ENCODE data around the gene SLC1A3.

SLC1A3 gene

DNA sequence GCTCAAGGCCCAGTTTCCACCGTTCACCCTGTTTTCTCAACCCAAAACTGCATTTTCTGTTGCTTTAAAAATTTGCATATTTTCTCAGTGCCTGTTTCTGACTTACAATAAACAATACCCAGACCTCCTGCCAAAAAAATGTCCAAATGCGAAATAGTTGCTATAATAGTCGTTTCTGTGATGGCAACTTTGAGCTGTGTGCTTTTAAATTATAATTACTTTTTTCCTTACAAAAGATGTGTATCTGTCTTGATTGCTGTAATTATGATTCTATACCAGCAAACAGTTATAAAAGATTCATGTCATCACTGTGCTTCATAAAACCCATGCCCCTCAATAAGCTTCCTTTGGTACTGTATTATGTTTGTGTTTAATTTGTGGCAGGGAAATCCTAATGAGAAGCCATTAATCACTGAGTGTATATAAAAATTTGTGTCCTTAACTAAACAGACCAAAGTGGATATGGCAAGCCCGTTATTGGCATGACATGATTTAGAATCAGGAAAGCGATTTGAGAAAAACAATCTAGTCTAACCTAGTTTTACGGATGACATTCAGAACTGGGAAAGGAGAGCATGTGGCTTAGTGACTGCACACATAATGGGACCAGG, 5.4 kb upstream of the SLC1A3 start:
- DNase-seq: no peak

DNA sequence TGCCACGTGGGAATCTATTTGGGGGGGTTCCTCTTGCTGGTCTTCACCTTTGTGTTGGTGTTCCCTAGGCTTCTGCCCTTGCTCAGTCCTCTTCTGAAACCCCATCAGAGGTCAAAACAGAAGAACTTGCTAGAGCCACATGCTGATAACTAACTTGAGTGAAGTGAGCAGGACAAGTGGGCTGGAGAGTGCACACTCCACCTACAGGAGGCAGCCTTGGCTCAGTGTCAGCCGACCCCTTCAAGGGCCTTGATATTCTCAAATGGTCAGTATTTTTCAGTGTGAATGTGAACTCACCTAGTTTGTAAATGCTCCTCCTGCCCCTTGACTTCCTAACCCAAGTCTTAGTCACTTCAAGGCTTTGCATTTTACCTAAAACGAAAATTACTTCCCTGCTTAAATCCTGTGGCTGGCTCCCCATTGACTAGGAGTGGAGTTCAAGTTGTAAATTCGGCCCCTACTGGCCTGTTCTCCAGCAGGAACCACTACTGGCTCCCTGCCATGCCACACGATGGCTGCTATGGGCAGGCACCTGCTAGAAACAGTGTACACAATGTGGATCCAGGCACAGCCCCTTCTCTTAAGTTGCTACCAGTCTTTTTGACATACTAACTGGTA, 3.6 kb upstream of the SLC1A3 start:
- no peak for DNase-seq

- no peak for DNase-seq
Measured at GRCh38 chr5:36605241-36605640, 1.2 kb upstream of the SLC1A3 start.

- no peak for DNase-seq
Measured at GRCh38 chr5:36606036-36606427, 374 bp upstream of the SLC1A3 start.

DNA sequence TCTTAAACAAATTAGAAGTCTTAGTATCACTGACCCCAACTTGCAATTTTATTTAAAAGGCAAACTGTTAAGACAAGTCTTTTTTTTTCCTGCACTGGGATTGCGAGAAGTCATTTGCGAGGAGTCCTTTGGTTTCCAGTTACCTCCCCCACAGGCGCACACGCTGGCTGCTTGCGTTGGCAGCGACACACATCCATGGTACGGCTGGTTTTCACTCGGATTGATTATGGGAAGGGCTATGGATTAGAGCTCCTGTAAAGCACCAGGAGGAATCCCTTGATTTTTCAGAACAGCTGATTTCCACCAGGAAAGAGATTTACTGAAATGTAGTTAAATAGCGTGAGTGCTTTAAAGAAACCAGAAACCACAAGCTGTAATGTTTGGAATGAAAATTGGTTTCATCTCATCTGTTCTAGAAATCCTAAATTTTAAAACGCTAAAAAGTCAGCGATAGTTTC, 737 bp downstream of the SLC1A3 start:
- DNase-seq: no peak

GRCh38 chr5:36607838-36608783, 1.7 kb downstream of the SLC1A3 start:
- DNase-seq: no peak

DNA sequence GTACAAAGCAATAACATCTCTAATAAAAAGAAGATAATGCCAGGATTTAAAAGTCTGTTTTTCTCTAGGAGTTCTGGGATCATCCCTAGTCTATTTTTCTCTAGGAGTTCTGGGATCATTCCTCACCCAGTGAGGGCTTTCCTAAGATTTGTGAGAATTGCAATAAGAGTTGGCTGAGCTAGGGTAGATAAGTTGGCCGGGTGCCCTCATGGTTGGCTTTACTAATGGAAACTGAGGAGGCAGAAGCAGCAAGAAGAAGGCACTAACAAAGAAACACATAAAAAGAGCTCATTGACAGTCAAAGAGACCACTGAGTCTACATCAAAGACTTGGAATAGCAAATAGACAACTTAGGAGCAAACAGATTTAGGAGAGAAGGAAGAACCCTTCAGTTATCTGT, 4.2 kb downstream of the SLC1A3 start:
- no peak for DNase-seq

DNA sequence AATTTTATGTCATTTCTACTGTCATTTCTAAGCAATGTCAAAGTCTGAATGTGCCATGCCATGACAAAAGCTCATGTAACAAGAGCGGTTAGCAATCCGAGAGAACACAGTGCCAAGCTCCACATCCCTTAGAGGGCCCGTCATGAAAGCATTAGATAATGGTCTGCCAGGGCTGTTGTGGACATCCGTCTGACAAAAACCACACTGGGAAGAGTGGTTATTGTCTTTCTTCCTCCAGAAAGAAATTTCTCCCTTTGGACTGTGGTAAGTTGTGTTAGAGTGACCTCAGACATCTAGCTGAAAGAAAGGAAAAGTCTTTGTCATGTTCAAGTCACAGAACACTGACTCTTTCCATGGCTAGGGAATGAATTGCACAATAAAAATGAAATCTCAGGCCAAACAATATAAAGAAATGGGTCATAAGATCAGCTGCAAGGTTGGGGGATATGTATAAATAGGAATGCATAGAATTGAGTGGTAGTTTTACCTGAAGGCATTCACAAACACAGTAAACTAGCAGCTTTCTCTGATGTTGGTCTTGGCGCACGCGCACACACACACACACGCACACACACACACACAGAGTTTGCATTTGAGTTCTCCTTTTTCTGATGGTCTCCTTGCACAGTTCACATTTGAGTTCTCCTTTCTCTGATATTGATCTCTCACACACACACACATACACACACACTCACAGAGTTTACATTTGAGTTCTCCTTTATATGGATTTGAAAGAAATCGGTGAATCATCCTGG, 5.3 kb downstream of the SLC1A3 start:
- no peak for DNase-seq

DNA sequence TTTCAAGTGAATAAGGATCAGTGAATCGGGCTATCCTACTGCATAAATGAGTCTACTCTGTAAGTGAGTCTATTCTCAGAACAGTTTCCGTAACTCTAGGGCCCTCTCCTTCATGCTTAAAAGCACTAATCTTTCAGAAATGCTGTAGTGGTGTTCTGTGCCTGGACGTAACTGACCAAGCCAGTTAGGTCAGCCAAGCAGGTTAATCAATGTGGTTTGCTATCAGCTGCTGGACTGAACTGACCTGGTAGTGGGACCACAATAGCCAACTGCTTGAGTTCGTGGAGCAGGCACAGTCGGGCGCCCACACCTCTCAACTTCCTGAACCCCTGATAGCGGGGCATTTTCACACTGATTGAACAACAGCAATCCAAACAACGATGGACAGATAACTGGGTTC, 6.8 kb downstream of the SLC1A3 start:
- no peak for DNase-seq

GRCh38 chr5:36613771-36614656, 7.6 kb downstream of the SLC1A3 start:
- no peak for DNase-seq

GRCh38 chr5:36614657-36615308, 8.4 kb downstream of the SLC1A3 start:
- DNase-seq: no peak

GRCh38 chr5:36619012-36619635, 12.7 kb downstream of the SLC1A3 start:
- DNase-seq: no peak

DNA sequence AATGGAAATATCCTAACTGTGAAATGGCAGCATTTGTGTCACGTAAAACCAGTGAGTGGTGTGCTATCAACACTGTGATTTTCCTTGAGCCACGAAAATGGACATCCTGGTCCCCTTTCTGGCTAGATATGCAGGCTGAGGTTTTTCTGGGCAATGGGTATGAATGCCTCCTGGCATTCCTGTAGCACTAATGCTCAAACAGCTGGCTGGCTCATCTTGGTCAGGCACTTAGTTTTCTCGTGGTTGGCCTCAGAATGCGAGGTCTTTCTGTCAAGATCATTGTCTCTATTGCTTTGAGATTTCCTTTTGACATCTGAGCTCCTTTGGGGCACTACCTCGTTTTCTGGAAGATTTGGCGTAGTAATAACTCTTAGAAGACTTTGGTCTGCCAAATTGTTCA, 15.6 kb downstream of the SLC1A3 start:
- DNase-seq: no peak

DNA sequence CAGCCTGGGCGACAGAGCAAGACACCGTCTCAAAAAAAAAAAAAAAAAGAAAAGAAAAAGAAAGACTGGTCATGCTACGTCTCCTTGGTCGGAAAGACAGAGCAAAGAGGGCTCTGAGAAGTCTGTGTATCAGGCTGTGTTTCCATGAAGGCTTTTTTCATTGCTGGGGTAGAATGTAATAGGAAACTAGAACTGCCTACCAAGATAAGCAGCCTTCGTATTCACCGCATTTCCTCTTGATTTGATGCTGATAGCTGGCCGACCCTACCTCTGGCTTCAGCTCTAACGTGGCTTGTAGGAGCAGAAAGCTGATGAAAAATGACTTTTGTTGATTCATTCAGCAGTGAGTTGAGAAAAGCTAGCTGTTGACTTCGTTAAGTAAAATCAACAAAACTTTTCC, 17.4 kb downstream of the SLC1A3 start:
- DNase-seq: no peak

- DNase-seq: no peak
Measured at GRCh38 chr5:36624277-36624676, 17.9 kb downstream of the SLC1A3 start.

GRCh38 chr5:36628695-36629094, 22.3 kb downstream of the SLC1A3 start:
- no peak for DNase-seq

- no peak for DNase-seq
Measured at GRCh38 chr5:36629729-36630128, 23.3 kb downstream of the SLC1A3 start.

DNA sequence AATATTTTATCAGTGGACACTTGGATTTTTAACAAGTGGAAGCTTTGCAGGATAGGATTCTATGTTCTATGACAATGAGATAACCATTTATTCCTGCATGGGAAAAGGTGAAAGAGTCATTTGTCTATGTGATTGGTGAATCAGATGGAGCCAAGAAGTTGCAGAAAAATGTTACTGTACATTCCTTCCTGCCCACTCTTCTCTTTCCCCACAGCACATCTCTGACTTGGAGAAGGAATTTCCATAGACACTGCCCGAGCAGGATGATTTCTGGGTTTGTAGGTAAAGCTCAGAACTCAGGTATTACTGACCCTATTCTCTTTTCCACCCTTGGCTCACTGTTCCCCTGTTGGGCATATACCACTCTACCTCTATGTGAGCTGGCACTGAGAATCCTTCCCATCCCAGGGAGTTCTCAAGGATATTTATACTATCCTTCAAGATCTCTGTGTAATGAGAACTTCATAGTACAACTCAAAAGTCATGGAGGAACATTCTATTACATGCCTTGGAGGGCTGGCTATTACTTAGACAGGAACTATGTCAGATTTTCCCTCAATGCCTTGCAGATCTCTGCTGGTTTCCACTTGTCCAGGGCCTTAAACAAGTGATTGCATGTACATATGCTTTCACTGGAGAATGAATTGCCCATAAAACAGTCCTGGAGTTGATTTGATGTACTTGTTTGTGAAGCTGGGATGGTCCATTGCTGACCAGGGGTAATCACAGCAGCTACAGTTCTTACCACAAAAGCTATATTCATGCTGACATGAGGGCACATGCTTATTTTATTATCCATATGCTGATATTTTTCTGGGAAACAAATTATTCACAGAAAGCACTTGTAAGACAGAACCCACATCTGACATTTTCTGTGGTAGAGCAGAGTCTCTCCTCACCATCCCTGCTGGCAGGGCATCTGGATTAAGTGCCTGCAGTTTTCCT, 24.1 kb downstream of the SLC1A3 start:
- DNase-seq: no peak

GRCh38 chr5:36631154-36631553, 24.7 kb downstream of the SLC1A3 start:
- DNase-seq: no peak
